ENCODE data around the gene OR4C6.

The OR4C6 gene

GRCh38 chr11:55661901-55662300 is at the start of gene OR4C6:
Gene OR4C6 (plus strand): TSS chr11:55662201. CDS start chr11:55665167, 2,966 bp downstream.
- Histone ChIP-seq H2AFZ (ENCODE audit: low read depth) (no peak within 1 kb of the TSS), H3K27me3 (ENCODE audit: insufficient read depth, low read depth) (no peaks in the 10 kb centered on the region), H3K36me3 (ENCODE audit: insufficient read depth) (no peaks in the 10 kb centered on the region), H3K79me2 (ENCODE audit: insufficient read depth, low read depth) (no peaks in the 10 kb centered on the region), H3K9ac (no peak within 1 kb of the TSS), H3K4me1 (ENCODE audit: low read depth, poor library complexity, severe bottlenecking) (no peaks in the 10 kb centered on the region), H3K27ac (no peak within 1 kb of the TSS), H3K4me3 (IDR thresholded peaks at IDR 0.05; ENCODE audit: insufficient read depth, low read depth, low read length) (no peak within 1 kb of the TSS), H3K4me2 (no peak within 1 kb of the TSS), H4K20me1 (ENCODE audit: insufficient read depth) (no peaks in the 10 kb centered on the region)
- TF ChIP-seq CTCF (conservative IDR thresholded peaks at IDR 0.05; ENCODE audit: low read depth, low read length) = no peak

- no peak overlapping the region for H2AFZ ChIP-seq (ENCODE audit: low read depth)
- no peaks in the 10 kb centered on the region for H4K20me1 ChIP-seq (ENCODE audit: insufficient read depth)
- H3K27ac ChIP-seq = no peak overlapping the region
- H3K9ac ChIP-seq = no peak overlapping the region
- no peaks in the 10 kb centered on the region for H3K79me2 ChIP-seq (ENCODE audit: insufficient read depth, low read depth)
- TF ChIP-seq CTCF (conservative IDR thresholded peaks at IDR 0.05; ENCODE audit: low read depth, low read length) = no peak
- H3K4me1 ChIP-seq (ENCODE audit: low read depth, poor library complexity, severe bottlenecking) = no peaks in the 10 kb centered on the region
- no peaks in the 10 kb centered on the region for H3K36me3 ChIP-seq (ENCODE audit: insufficient read depth)
- no peak overlapping the region for H3K4me3 ChIP-seq (IDR thresholded peaks at IDR 0.05; ENCODE audit: insufficient read depth, low read depth, low read length)
- no peaks in the 10 kb centered on the region for H3K27me3 ChIP-seq (ENCODE audit: insufficient read depth, low read depth)
- H3K4me2 ChIP-seq = no peak overlapping the region
These were observed 37.5 kb upstream of the OR4C6 start for GRCh38 chr11:55624531-55624930.

GRCh38 chr11:55634813-55635212 is 27.2 kb upstream of the OR4C6 start, which contains the start of gene OR4P4:
Gene OR4P4 (plus strand): TSS chr11:55635113.
- no peaks in the 10 kb centered on the region for H3K27me3 ChIP-seq (ENCODE audit: insufficient read depth, low read depth)
- no peaks in the 10 kb centered on the region for H3K36me3 ChIP-seq (ENCODE audit: insufficient read depth)
- no peak within 1 kb of the TSS for H3K9ac ChIP-seq
- no peaks in the 10 kb centered on the region for H4K20me1 ChIP-seq (ENCODE audit: insufficient read depth)
- H3K4me2 ChIP-seq = no peak within 1 kb of the TSS
- H3K79me2 ChIP-seq (ENCODE audit: insufficient read depth, low read depth) = no peaks in the 10 kb centered on the region
- no peak within 1 kb of the TSS for H3K27ac ChIP-seq
- TF ChIP-seq CTCF (conservative IDR thresholded peaks at IDR 0.05; ENCODE audit: low read depth, low read length) = no peak
- H2AFZ ChIP-seq (ENCODE audit: low read depth) = no peak within 1 kb of the TSS
- no peaks in the 10 kb centered on the region for H3K4me1 ChIP-seq (ENCODE audit: low read depth, poor library complexity, severe bottlenecking)
- no peak within 1 kb of the TSS for H3K4me3 ChIP-seq (IDR thresholded peaks at IDR 0.05; ENCODE audit: insufficient read depth, low read depth, low read length)

GRCh38 chr11:55648027-55648426 is 14.0 kb upstream of the OR4C6 start, which contains the start of gene OR4S2:
Gene OR4S2 (plus strand): TSS chr11:55648327. CDS start chr11:55650904, 2,577 bp downstream.
- H2AFZ ChIP-seq (ENCODE audit: low read depth) = no peak within 1 kb of the TSS
- no peaks in the 10 kb centered on the region for H3K36me3 ChIP-seq (ENCODE audit: insufficient read depth)
- H3K4me3 ChIP-seq (IDR thresholded peaks at IDR 0.05; ENCODE audit: insufficient read depth, low read depth, low read length) = no peak within 1 kb of the TSS
- no peaks in the 10 kb centered on the region for H3K4me1 ChIP-seq (ENCODE audit: low read depth, poor library complexity, severe bottlenecking)
- no peak for TF ChIP-seq CTCF (conservative IDR thresholded peaks at IDR 0.05; ENCODE audit: low read depth, low read length)
- H3K9ac ChIP-seq = no peak within 1 kb of the TSS
- H4K20me1 ChIP-seq (ENCODE audit: insufficient read depth) = no peaks in the 10 kb centered on the region
- no peaks in the 10 kb centered on the region for H3K79me2 ChIP-seq (ENCODE audit: insufficient read depth, low read depth)
- no peak within 1 kb of the TSS for H3K4me2 ChIP-seq
- no peak within 1 kb of the TSS for H3K27ac ChIP-seq
- H3K27me3 ChIP-seq (ENCODE audit: insufficient read depth, low read depth) = no peaks in the 10 kb centered on the region

Data from KMS-11 (cell line).